Endodermal cell (in vitro differentiated cells): Measurements from ENCODE around the gene ALG14. TPM values are rescaled to one million over a fixed set of nuclear protein-coding genes. Genes with fewer than 3 reads are reported as not detected.

Experiments used
- DNase-seq: peaks from one replicate; pipeline ENCODE4 v3.0.0-alpha.2; 2017
- H3K27ac ChIP-seq: 2 replicates; pipeline ENCODE4 v1.5.1; 2013; ENCODE audit warnings: mild to moderate bottlenecking, low read depth, low read length, moderate library complexity
- H3K27me3 ChIP-seq: 2 replicates; pipeline ENCODE4 v1.6.1; 2013; ENCODE audit warnings: mild to moderate bottlenecking, low read length, moderate library complexity; ENCODE audit not compliant: insufficient read depth, control insufficient read depth, poor library complexity, severe bottlenecking
- H3K36me3 ChIP-seq: 2 replicates; pipeline ENCODE4 v1.7.0; 2013; ENCODE audit warnings: mild to moderate bottlenecking, low read length, moderate library complexity; ENCODE audit not compliant: control insufficient read depth, insufficient read depth
- H3K4me1 ChIP-seq: one replicate; pipeline ENCODE4 v1.7.0; 2013; ENCODE audit warnings: low read length; ENCODE audit not compliant: control insufficient read depth, insufficient read depth
- H3K4me3 ChIP-seq: 2 replicates; pipeline ENCODE4 v1.5.1; 2013; ENCODE audit warnings: mild to moderate bottlenecking, low read length, moderate library complexity
- H3K9ac ChIP-seq: 2 replicates; pipeline ENCODE4 v1.6.1; 2013; ENCODE audit warnings: mild to moderate bottlenecking, low read length, moderate library complexity; ENCODE audit not compliant: poor library complexity, severe bottlenecking; ENCODE audit errors: extremely low read depth
- H3K9me3 ChIP-seq: 2 replicates; pipeline ENCODE4 v1.6.1; 2013; ENCODE audit warnings: mild to moderate bottlenecking, low read length, moderate library complexity; ENCODE audit not compliant: control insufficient read depth
- H3K27ac Mint-ChIP-seq: 2 replicates; pipeline ENCODE4 v1.8.0; 2020; ENCODE audit warnings: mixed read lengths
- H3K27me3 Mint-ChIP-seq: 2 replicates; pipeline ENCODE4 v1.8.0; 2021; ENCODE audit warnings: mild to moderate bottlenecking, mixed read lengths; ENCODE audit not compliant: insufficient read depth
- H3K36me3 Mint-ChIP-seq: 2 replicates; pipeline ENCODE4 v1.8.0; 2020; ENCODE audit warnings: low read depth, mixed read lengths
- H3K4me1 Mint-ChIP-seq: 2 replicates; pipeline ENCODE4 v1.8.0; 2020; ENCODE audit warnings: mixed read lengths
- H3K4me3 Mint-ChIP-seq: 2 replicates; pipeline ENCODE4 v1.8.0; 2020; ENCODE audit warnings: mild to moderate bottlenecking, moderate library complexity, mixed read lengths
- H3K9me3 Mint-ChIP-seq: 2 replicates; pipeline ENCODE4 v1.8.0; 2020; ENCODE audit warnings: mild to moderate bottlenecking, mixed read lengths
- WGBS, 2 experiments: methylation state at CpG; one replicate each; pipeline versions ENCODE4 v1.1.5 to v1.1.7; 2013; ENCODE audit warnings: missing lambda C conversion rate in 2 of 2, mixed read lengths in 1 of 2; ENCODE audit not compliant: insufficient coverage in 1 of 2, insufficient read length in 1 of 2; 5-methylcytosine and 5-hydroxymethylcytosine counted together
- total RNA-seq, 2 donors: library from RNA; stranded (reverse); fragmentation: NEBNext Ultra II Directional in 1 of 2; extraction: Animal tissue kit (Norgen Biotek cat#: 25700) in 1 of 2; gene quantifications; 2 replicates in 1 of 2; 3 replicates in 1 of 2; pipeline ENCODE4 v1.2.1, GENCODE V29; 2021
- TF ChIP-seq, protein P1 (sequence below): fragments of 200-600 bp; sonication (generic); conservative IDR thresholded peaks from 2 replicates; pipeline ENCODE4 v1.5.0; 2021; ENCODE audit warnings: antibody characterized with exemption, mild to moderate bottlenecking

The ALG14 gene
- total RNA-seq, 2 donors from 2014 or later, result 5.9 to 7.0 TPM

DNA sequence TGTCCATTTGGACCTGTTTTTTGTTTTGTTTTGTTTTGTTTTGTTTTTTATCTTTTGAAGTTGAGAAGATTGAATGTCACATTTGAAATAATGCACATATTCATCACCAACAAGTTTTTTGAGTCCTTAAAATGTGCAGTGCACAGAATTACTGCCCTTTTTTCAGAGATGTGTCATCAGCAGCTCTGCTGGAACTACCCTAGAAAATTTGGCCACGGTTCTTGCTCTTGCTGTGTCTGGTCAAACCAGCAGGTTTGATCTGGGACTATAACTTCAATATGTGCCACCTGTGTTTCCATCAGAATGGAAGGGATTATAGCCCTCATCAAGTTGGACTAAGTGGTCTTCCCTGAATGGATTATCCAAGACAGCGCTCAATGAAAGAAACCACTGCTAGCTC lies 121.7 kb downstream of the ALG14 start:
- TF ChIP-seq, protein P1, sequence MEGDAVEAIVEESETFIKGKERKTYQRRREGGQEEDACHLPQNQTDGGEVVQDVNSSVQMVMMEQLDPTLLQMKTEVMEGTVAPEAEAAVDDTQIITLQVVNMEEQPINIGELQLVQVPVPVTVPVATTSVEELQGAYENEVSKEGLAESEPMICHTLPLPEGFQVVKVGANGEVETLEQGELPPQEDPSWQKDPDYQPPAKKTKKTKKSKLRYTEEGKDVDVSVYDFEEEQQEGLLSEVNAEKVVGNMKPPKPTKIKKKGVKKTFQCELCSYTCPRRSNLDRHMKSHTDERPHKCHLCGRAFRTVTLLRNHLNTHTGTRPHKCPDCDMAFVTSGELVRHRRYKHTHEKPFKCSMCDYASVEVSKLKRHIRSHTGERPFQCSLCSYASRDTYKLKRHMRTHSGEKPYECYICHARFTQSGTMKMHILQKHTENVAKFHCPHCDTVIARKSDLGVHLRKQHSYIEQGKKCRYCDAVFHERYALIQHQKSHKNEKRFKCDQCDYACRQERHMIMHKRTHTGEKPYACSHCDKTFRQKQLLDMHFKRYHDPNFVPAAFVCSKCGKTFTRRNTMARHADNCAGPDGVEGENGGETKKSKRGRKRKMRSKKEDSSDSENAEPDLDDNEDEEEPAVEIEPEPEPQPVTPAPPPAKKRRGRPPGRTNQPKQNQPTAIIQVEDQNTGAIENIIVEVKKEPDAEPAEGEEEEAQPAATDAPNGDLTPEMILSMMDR, result no peak
- Mint-ChIP-seq H3K27ac (no peak overlapping the region), H3K9me3 (peaks cover 2% of the 10 kb centered on the region), H3K27me3 (peaks cover 3% of the 10 kb centered on the region), H3K4me3 (no peak overlapping the region), H3K36me3 (no peaks in the 10 kb centered on the region), H3K4me1 (peaks cover 30% of the 10 kb centered on the region)
- Histone ChIP-seq H3K27me3 (no peaks in the 10 kb centered on the region), H3K9me3 (peaks cover 4% of the 10 kb centered on the region), H3K9ac (no peak overlapping the region), H3K4me3 (no peak overlapping the region), H3K36me3 (no peaks in the 10 kb centered on the region), H3K4me1 (peaks cover 12% of the 10 kb centered on the region), H3K27ac (no peak overlapping the region)
- 60 to 93% methylated on average over 1 to 2 of the region's 2 CpGs for WGBS, 2 experiments
- no peak for DNase-seq

DNA sequence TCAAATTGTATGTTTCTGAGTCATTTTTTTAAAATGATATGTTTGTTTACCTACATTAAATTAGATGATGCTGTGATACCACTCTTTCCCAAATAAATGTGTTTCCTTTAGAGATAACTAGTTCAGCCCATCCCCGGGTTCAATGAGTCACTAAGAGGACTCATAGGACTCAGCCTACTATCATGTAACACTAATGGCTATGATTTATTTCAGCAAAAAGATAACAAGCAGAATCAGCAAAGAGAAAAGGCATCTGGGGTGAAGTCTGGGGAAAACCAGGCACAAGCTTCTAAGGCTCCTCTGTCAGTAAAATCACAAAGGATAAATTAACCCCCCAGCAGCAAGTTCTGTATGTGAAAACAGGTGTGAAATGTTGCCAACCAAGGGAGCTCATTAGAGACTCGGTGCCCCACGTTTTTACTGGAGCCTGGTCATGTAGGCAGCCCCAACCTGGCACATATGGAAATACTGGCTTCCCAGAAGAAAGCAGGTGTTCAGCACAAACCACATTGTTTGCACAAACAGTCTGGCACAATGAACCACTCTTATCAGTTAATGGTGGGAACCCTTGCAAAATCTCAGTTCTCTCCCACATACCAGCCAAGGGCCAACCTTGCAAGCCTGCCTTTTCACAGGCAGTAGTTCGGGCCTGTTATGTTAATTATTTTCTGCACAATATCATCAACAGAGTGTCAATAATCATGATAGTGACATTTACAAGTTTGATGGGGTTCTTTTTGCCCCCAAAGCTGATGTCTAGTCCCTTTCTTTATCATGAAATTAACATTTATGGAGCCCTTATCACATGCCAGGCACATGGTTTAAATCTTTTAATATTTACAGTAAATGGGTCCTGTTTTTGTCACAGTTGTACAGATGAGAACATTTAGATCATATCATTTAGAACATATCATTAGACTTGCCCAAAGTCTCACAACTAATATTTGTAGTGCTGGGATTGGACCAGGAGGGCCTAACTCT lies 122.8 kb downstream of the ALG14 start:
- H3K4me3 ChIP-seq, result no peak overlapping the region
- 85% methylated on average over 4 of the region's 4 CpGs; no CpG with 5 or more reads in 1 of the 2 experiments for WGBS, 2 experiments
- no peaks in the 10 kb centered on the region for H3K36me3 ChIP-seq
- peaks cover 30% of the 10 kb centered on the region for H3K4me1 Mint-ChIP-seq
- H3K27ac Mint-ChIP-seq, result no peak overlapping the region
- peaks cover 3% of the 10 kb centered on the region for H3K27me3 Mint-ChIP-seq
- H3K27ac ChIP-seq, result no peak overlapping the region
- DNase-seq, result no peak
- TF ChIP-seq, protein P1, result no peak
- no peak overlapping the region for H3K9ac ChIP-seq
- H3K4me3 Mint-ChIP-seq, result no peak overlapping the region
- H3K9me3 ChIP-seq, result peaks cover 4% of the 10 kb centered on the region
- no peaks in the 10 kb centered on the region for H3K36me3 Mint-ChIP-seq
- peaks cover 2% of the 10 kb centered on the region for H3K9me3 Mint-ChIP-seq
- H3K27me3 ChIP-seq, result no peaks in the 10 kb centered on the region
- H3K4me1 ChIP-seq, result peaks cover 12% of the 10 kb centered on the region

DNA sequence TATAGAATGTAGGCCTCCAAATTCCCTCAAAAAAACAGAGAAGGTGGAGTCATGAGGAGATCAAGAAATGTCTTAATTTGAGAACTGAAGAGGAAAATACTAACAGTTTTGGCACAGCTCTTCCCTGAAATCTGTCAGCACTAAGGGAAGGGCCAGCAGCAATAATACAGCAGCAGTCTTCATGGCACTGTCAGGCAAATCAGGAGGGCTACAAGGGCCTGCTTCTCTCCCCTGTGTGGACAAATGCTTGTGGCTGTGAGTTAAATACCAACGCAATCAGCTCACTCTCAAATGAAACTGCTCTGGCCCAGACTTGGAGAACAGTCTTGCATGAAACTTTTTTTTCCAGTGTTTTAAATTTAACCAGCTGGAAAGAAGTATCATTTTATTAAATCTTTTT lies 125.3 kb downstream of the ALG14 start:
- H3K9ac ChIP-seq, result no peak overlapping the region
- H3K4me3 Mint-ChIP-seq, result no peak overlapping the region
- H3K36me3 Mint-ChIP-seq, result no peaks in the 10 kb centered on the region
- H3K27me3 ChIP-seq, result no peaks in the 10 kb centered on the region
- H3K4me3 ChIP-seq, result no peak overlapping the region
- H3K4me1 ChIP-seq, result peaks cover 9% of the 10 kb centered on the region
- no peak for DNase-seq
- H3K27ac ChIP-seq, result no peak overlapping the region
- H3K27ac Mint-ChIP-seq, result no peak overlapping the region
- peaks cover 20% of the 10 kb centered on the region for H3K4me1 Mint-ChIP-seq
- no peaks in the 10 kb centered on the region for H3K36me3 ChIP-seq
- peaks cover 4% of the 10 kb centered on the region for H3K27me3 Mint-ChIP-seq
- peaks cover 2% of the 10 kb centered on the region for H3K9me3 Mint-ChIP-seq
- WGBS, 2 experiments, result 97 to 100% methylated on average over 1 of the region's 1 CpG
- no peaks in the 10 kb centered on the region for H3K9me3 ChIP-seq
- TF ChIP-seq, protein P1, result no peak
